KMS-11 (cell line): ENCODE results near the gene NUDT7.

ENCODE experiments used
- H2AFZ ChIP-seq: fragments of 200-600 bp; sonication (generic); 2 replicates; pipeline ENCODE4 v1.6.1; 2016; ENCODE audit warnings: antibody characterized with exemption, mixed run types, low read depth
- H3K27ac ChIP-seq: fragments of 200-600 bp; sonication (generic); 2 replicates; pipeline ENCODE4 v1.6.1; 2016; ENCODE audit warnings: mild to moderate bottlenecking, mixed run types
- H3K27me3 ChIP-seq: fragments of 200-600 bp; sonication (generic); 2 replicates; pipeline ENCODE4 v1.6.1; 2017; ENCODE audit warnings: mild to moderate bottlenecking, low read depth, mixed run types, moderate library complexity; ENCODE audit not compliant: insufficient read depth
- H3K36me3 ChIP-seq: fragments of 200-600 bp; sonication (generic); 2 replicates; pipeline ENCODE4 v1.6.1; 2017; ENCODE audit warnings: mild to moderate bottlenecking, mixed run types; ENCODE audit not compliant: insufficient read depth
- H3K4me1 ChIP-seq: fragments of 200-600 bp; sonication (generic); 2 replicates; pipeline ENCODE4 v1.6.1; 2016; ENCODE audit warnings: mild to moderate bottlenecking, low read depth, mixed run types; ENCODE audit not compliant: poor library complexity, severe bottlenecking
- H3K4me2 ChIP-seq: fragments of 200-600 bp; sonication (generic); 2 replicates; pipeline ENCODE4 v1.7.0; 2016; ENCODE audit warnings: mild to moderate bottlenecking, mixed run types
- H3K4me3 ChIP-seq: fragments of 200-600 bp; sonication (generic); IDR thresholded peaks from 2 replicates; pipeline ENCODE4 v1.6.1; 2017; ENCODE audit warnings: low read depth, low read length, mixed read lengths; ENCODE audit not compliant: insufficient read depth
- H3K79me2 ChIP-seq: fragments of 200-600 bp; sonication (generic); 2 replicates; pipeline ENCODE4 v1.6.1; 2016; ENCODE audit warnings: low read depth, mixed run types; ENCODE audit not compliant: insufficient read depth
- H3K9ac ChIP-seq: fragments of 200-600 bp; sonication (generic); 2 replicates; pipeline ENCODE4 v1.6.1; 2016; ENCODE audit warnings: mild to moderate bottlenecking, mixed run types
- H4K20me1 ChIP-seq: fragments of 200-600 bp; sonication (generic); 2 replicates; pipeline ENCODE4 v1.6.1; 2016; ENCODE audit warnings: mild to moderate bottlenecking, mixed run types; ENCODE audit not compliant: insufficient read depth
- CTCF ChIP-seq: fragments of 200-600 bp; sonication (generic); conservative IDR thresholded peaks from 2 replicates; pipeline ENCODE4 v1.6.1; 2017; ENCODE audit warnings: low read depth, mild to moderate bottlenecking, antibody characterized with exemption, low read length, moderate library complexity, mixed read lengths

The NUDT7 gene

GRCh38 chr16:77683397-77684180, 38.7 kb upstream of the NUDT7 start:
- H4K20me1 ChIP-seq: no peaks in the 10 kb centered on the region
- no peak overlapping the region for H3K4me3 ChIP-seq
- no peaks in the 10 kb centered on the region for H3K4me1 ChIP-seq
- no peaks in the 10 kb centered on the region for H3K79me2 ChIP-seq
- no peaks in the 10 kb centered on the region for H3K36me3 ChIP-seq
- H2AFZ ChIP-seq: no peak overlapping the region
- no peak overlapping the region for H3K9ac ChIP-seq
- H3K27me3 ChIP-seq: no peaks in the 10 kb centered on the region
- H3K4me2 ChIP-seq: no peak overlapping the region
- no peak overlapping the region for H3K27ac ChIP-seq
- no peak for TF ChIP-seq CTCF

- H3K9ac ChIP-seq: no peak overlapping the region
- no peaks in the 10 kb centered on the region for H4K20me1 ChIP-seq
- H3K36me3 ChIP-seq: no peaks in the 10 kb centered on the region
- no peak overlapping the region for H3K4me3 ChIP-seq
- H3K4me2 ChIP-seq: no peak overlapping the region
- H3K4me1 ChIP-seq: no peaks in the 10 kb centered on the region
- H2AFZ ChIP-seq: no peak overlapping the region
- no peak for TF ChIP-seq CTCF
- no peak overlapping the region for H3K27ac ChIP-seq
- no peaks in the 10 kb centered on the region for H3K79me2 ChIP-seq
- no peaks in the 10 kb centered on the region for H3K27me3 ChIP-seq
Measured at GRCh38 chr16:77684181-77684526, 38.2 kb upstream of the NUDT7 start.

GRCh38 chr16:77686385-77686784, 35.9 kb upstream of the NUDT7 start:
- no peaks in the 10 kb centered on the region for H4K20me1 ChIP-seq
- no peak for TF ChIP-seq CTCF
- no peaks in the 10 kb centered on the region for H3K27me3 ChIP-seq
- no peaks in the 10 kb centered on the region for H3K36me3 ChIP-seq
- H3K4me2 ChIP-seq: no peak overlapping the region
- no peak overlapping the region for H3K9ac ChIP-seq
- H2AFZ ChIP-seq: no peak overlapping the region
- H3K4me3 ChIP-seq: no peak overlapping the region
- no peak overlapping the region for H3K27ac ChIP-seq
- no peaks in the 10 kb centered on the region for H3K79me2 ChIP-seq
- H3K4me1 ChIP-seq: no peaks in the 10 kb centered on the region

- H3K4me1 ChIP-seq: no peaks in the 10 kb centered on the region
- no peak overlapping the region for H3K4me2 ChIP-seq
- H3K79me2 ChIP-seq: no peaks in the 10 kb centered on the region
- no peaks in the 10 kb centered on the region for H3K36me3 ChIP-seq
- no peak overlapping the region for H3K27ac ChIP-seq
- no peaks in the 10 kb centered on the region for H3K27me3 ChIP-seq
- TF ChIP-seq CTCF: no peak
- H4K20me1 ChIP-seq: no peaks in the 10 kb centered on the region
- H3K9ac ChIP-seq: no peak overlapping the region
- H3K4me3 ChIP-seq: no peak overlapping the region
- no peak overlapping the region for H2AFZ ChIP-seq
Measured at GRCh38 chr16:77689971-77690370, 32.3 kb upstream of the NUDT7 start.
